ENCODE data around the gene MYO1F. TPM values are rescaled to one million over a fixed set of nuclear protein-coding genes. Genes with fewer than 3 reads are reported as not detected.

The MYO1F gene
- total and polyA plus RNA-seq, 2 of the 13 experiments (the other 11 are each of a cell fraction or from before 2014, with no cell fraction given) = 0.09 to 0.13 TPM

DNA sequence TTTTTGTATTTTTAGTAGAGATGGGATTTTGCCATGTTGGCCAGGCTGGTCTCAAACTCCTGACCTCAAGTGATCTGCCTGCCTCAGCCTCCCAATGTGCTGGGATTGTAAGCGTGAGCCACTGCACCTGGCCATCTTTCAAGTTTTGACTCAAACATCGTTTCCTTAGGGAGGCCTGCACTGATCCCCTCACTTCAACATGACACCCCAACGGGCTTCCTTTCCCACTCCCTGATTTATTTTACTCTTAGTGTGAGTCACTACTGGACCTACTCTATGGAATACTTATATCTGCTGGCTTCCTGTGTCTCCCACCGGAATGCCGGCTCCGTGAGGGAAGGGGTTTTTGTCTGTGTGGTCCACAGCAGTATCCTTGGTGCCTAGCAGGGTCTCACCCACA lies 37.8 kb upstream of the MYO1F start:
- no peak for FAIRE-seq
- no peak for DNase-seq (ENCODE audit: low spot score)
- no peak for TF ChIP-seq SKI (IDR thresholded peaks at IDR 0.05; ENCODE audit: partially characterized antibody)
- TF ChIP-seq, protein P1, sequence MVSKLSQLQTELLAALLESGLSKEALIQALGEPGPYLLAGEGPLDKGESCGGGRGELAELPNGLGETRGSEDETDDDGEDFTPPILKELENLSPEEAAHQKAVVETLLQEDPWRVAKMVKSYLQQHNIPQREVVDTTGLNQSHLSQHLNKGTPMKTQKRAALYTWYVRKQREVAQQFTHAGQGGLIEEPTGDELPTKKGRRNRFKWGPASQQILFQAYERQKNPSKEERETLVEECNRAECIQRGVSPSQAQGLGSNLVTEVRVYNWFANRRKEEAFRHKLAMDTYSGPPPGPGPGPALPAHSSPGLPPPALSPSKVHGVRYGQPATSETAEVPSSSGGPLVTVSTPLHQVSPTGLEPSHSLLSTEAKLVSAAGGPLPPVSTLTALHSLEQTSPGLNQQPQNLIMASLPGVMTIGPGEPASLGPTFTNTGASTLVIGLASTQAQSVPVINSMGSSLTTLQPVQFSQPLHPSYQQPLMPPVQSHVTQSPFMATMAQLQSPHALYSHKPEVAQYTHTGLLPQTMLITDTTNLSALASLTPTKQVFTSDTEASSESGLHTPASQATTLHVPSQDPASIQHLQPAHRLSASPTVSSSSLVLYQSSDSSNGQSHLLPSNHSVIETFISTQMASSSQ (IDR thresholded peaks at IDR 0.05; ENCODE audit: low read depth) = no peak
- TF ChIP-seq, protein P1 (CRISPR knock-in tag; IDR thresholded peaks at IDR 0.05; ENCODE audit: borderline replicate concordance) = no peak
- no peak for TF ChIP-seq HMGA1 (CRISPR knock-in tag; conservative IDR thresholded peaks at IDR 0.05)
- TF ChIP-seq ZIK1 (CRISPR knock-in tag; IDR thresholded peaks at IDR 0.05; ENCODE audit: borderline replicate concordance, low read depth) = no peak
- no peak for TF ChIP-seq NPAS2 (CRISPR knock-in tag; IDR thresholded peaks at IDR 0.05; ENCODE audit: borderline replicate concordance)
- no peak for TF ChIP-seq ZNF839 (CRISPR knock-in tag; IDR thresholded peaks at IDR 0.05; ENCODE audit: borderline replicate concordance)
- TF ChIP-seq TP53 (CRISPR knock-in tag; conservative IDR thresholded peaks at IDR 0.05) = no peak
- TF ChIP-seq HNRNPUL1 (IDR thresholded peaks at IDR 0.05; ENCODE audit: low read depth, low read length) = no peak
- TF ChIP-seq, protein P2, sequence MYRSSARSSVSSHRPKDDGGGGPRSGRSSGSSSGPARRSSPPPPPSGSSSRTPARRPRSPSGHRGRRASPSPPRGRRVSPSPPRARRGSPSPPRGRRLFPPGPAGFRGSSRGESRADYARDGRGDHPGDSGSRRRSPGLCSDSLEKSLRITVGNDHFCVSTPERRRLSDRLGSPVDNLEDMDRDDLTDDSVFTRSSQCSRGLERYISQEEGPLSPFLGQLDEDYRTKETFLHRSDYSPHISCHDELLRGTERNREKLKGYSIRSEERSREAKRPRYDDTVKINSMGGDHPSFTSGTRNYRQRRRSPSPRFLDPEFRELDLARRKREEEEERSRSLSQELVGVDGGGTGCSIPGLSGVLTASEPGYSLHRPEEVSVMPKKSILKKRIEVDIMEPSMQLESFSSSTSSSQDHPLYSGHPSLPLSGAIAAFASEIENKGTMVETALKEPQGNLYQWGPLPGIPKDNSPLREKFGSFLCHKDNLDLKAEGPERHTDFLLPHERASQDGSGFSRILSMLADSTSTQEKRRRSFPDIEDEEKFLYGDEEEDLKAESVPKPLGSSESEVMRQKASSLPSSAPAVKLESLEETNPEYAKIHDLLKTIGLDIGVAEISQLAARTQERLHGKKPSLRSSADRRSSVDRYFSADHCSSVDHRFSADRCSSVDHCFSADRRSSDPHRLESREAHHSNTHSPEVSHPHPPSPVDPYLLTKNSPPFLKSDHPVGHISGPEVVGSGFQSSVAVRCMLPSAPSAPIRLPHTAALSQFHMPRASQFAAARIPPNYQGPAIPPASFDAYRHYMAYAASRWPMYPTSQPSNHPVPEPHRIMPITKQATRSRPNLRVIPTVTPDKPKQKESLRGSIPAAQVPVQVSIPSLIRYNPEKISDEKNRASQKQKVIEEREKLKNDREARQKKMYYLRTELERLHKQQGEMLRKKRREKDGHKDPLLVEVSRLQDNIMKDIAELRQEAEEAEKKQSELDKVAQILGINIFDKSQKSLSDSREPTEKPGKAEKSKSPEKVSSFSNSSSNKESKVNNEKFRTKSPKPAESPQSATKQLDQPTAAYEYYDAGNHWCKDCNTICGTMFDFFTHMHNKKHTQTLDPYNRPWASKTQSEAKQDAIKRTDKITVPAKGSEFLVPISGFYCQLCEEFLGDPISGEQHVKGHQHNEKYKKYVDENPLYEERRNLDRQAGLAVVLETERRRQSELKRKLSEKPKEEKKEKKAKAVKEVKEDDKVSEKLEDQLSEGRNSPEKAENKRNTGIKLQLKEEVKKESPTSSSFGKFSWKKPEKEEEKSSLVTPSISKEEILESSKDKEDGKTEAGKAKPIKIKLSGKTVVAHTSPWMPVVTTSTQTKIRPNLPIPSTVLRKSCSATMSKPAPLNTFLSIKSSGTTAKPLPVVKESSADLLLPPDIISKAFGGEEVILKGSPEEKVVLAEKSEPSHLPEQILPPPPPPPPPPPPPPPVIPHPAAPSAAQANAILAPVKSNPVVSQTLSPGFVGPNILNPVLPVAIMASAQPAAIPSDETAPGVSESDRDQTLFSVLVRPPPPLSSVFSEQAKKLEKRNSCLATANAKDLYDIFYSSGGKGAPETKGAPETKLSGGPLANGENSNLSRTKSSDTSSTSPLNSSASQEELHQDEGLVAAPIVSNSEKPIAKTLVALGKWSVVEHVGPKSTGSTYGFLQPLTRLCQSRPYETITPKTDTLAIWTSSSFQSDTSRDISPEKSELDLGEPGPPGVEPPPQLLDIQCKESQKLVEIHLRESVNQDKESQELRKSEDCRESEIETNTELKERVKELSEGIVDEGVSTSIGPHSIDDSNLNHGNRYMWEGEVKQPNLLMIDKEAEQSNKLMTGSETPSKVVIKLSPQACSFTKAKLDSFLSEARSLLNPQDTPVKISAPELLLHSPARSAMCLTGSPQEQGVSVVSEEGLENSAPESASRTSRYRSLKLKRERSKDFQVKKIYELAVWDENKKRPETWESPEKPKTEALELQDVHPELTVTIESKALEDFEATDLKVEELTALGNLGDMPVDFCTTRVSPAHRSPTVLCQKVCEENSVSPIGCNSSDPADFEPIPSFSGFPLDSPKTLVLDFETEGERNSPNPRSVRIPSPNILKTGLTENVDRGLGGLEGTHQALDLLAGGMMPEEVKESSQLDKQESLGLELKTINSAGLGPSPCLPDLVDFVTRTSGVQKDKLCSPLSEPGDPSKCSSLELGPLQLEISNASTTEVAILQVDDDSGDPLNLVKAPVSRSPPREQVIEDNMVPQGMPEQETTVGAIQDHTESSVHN (CRISPR knock-in tag; IDR thresholded peaks at IDR 0.05) = no peak
- no peak for TF ChIP-seq MXD3 (CRISPR knock-in tag; IDR thresholded peaks at IDR 0.05)
- TF ChIP-seq ZSCAN20 (CRISPR knock-in tag; IDR thresholded peaks at IDR 0.05; ENCODE audit: borderline replicate concordance) = no peak

More for the DNA sequence above, 37.8 kb upstream of the MYO1F start:
- BruUV-seq (replicated peaks) = no TSS peak
- H3K4me3 ChIP-seq (replicated peaks in 1 of 3; ENCODE audit: insufficient read depth in 1 of 3, low read depth in 2 of 3, low read length in 3 of 3) = no peak overlapping the region
- H3K4me1 ChIP-seq (ENCODE audit: insufficient read depth, low read length) = peaks cover 25% of the 10 kb centered on the region
- H3K27me3 ChIP-seq (ENCODE audit: control insufficient read depth in 1 of 2, insufficient read depth in 2 of 2, low read length in 2 of 2) = peaks cover 0 to 3% of the 10 kb centered on the region in 2 experiments; a peak in 2 of 5 replicates
- H3K79me2 ChIP-seq (ENCODE audit: insufficient read depth, low read length) = no peaks in the 10 kb centered on the region
- ChIA-PET CTCF (ENCODE audit: low intra/inter-chr PET ratio, low total read pairs) (interaction anchor here (0.7 to 4.3 kb wide), 5 partner anchors 23 to 79 kb away, joined by 3 to 45 read pairs (median 3); no protein-coding TSS in a partner anchor), POLR2A (interaction anchor here (0.9 kb wide), 1 partner anchor 89 kb away, joined by 3 read pairs; no protein-coding TSS in a partner anchor)
- 42% methylated on average over 6 of the region's 6 CpGs for WGBS (ENCODE audit: low lambda C conversion rate)
- H3K36me3 ChIP-seq (replicated peaks in 1 of 2; ENCODE audit: control insufficient read depth in 1 of 2, insufficient read depth in 2 of 2, low read length in 2 of 2) = no peaks in the 10 kb centered on the region
- intact Hi-C loops (cut with micrococcal nuclease; ENCODE audit: unreplicated experiment) (loop anchor here (1.0 kb wide), 2 partner anchors 27 to 79 kb away; no protein-coding TSS in a partner anchor), in situ Hi-C loops (cut with HindIII; ENCODE audit: extremely low pct_ligation_motif_present, low pct_unique_long_range_greater_than_20kb) (no loop called here)
- no peak for ATAC-seq
- no peaks in the 10 kb centered on the region for H3K9me3 ChIP-seq (ENCODE audit: low read length)
- no peaks in the 10 kb centered on the region for H4K20me1 ChIP-seq (ENCODE audit: insufficient read depth, low read length)
- no peak overlapping the region for H3K27ac ChIP-seq (ENCODE audit: extremely low read length, insufficient read depth, low read length)
- no peak overlapping the region for H3K4me2 ChIP-seq (ENCODE audit: low read depth, low read length)
- H2AFZ ChIP-seq (ENCODE audit: low read length) = no peak overlapping the region
- H3K9ac ChIP-seq (ENCODE audit: insufficient read depth, low read depth, low read length) = no peak overlapping the region

All from HepG2 (cell line).